GM12878 (cell line): ENCODE measurements around the gene TMTC3. TPM values are rescaled to one million over a fixed set of nuclear protein-coding genes. Genes with fewer than 3 reads are reported as not detected.
A peak's percentile ranks its signal among the peaks of the same experiment; 100 is the strongest.

Source experiments
- ATF2 ChIP-seq: IDR thresholded peaks from 2 replicates; pipeline ENCODE4 v1.6.1; 2012; ENCODE audit warnings: low read length, inconsistent platforms
- ATF3 ChIP-seq: IDR thresholded peaks from 2 replicates; pipeline ENCODE4 v1.6.1; 2011; ENCODE audit warnings: low read depth, mild to moderate bottlenecking, low read length, moderate library complexity, borderline replicate concordance; ENCODE audit errors: extremely low read depth
- BCL11A ChIP-seq: IDR thresholded peaks from 2 replicates; pipeline ENCODE4 v1.6.1; 2011; ENCODE audit warnings: low read depth, low read length
- CBFB ChIP-seq: IDR thresholded peaks from 2 replicates; pipeline ENCODE4 v1.6.1; 2016; ENCODE audit warnings: antibody characterized with exemption, low read depth
- CBX5 ChIP-seq: sonication (generic); IDR thresholded peaks from 2 replicates; pipeline ENCODE4 v1.6.1; 2016; ENCODE audit warnings: low read depth, moderate library complexity, mild to moderate bottlenecking, inconsistent platforms
- CHD2 ChIP-seq: IDR thresholded peaks from 2 replicates; pipeline ENCODE4 v1.6.1; 2011; ENCODE audit warnings: low read depth, low read length, improper control_type of control experiment, borderline replicate concordance
- CREM ChIP-seq: IDR thresholded peaks from 2 replicates; pipeline ENCODE4 v1.6.1; 2014; ENCODE audit warnings: antibody characterized with exemption, low read depth
- DPF2 ChIP-seq: fragments of 450-650 bp; IDR thresholded peaks from 2 replicates; pipeline ENCODE4 v1.6.1; 2017; ENCODE audit warnings: mild to moderate bottlenecking
- E2F4 ChIP-seq: IDR thresholded peaks from 2 replicates; pipeline ENCODE4 v1.6.1; 2012; ENCODE audit warnings: low read depth, low read length, improper control_type of control experiment
- EED ChIP-seq: sonication (generic); IDR thresholded peaks from 2 replicates; pipeline ENCODE4 v1.6.1; 2016; ENCODE audit warnings: antibody characterized with exemption, low read depth
- ETV6 ChIP-seq, 2 experiments: fragments of 450-650 bp in 1 of 2; IDR thresholded peaks in 1 of 2; conservative IDR thresholded peaks in 1 of 2; 2 replicates each; pipeline ENCODE4 v1.6.1; 2014; ENCODE audit warnings: antibody characterized with exemption in 1 of 2, borderline replicate concordance in 1 of 2, low read depth in 1 of 2, mild to moderate bottlenecking in 1 of 2, moderate library complexity in 1 of 2
- GATAD2B ChIP-seq: fragments of 450-650 bp; conservative IDR thresholded peaks from 2 replicates; pipeline ENCODE4 v1.6.1; 2017; ENCODE audit warnings: low read depth, mild to moderate bottlenecking, moderate library complexity
- HDAC6 ChIP-seq: fragments of 200-600 bp; sonication (generic); IDR thresholded peaks from one replicate; pipeline ENCODE4 v1.8.0; 2017; ENCODE audit warnings: antibody characterized with exemption; ENCODE audit not compliant: unreplicated experiment
- JUNB ChIP-seq: IDR thresholded peaks from 2 replicates; pipeline ENCODE4 v1.6.1; 2016; ENCODE audit warnings: antibody characterized with exemption, mild to moderate bottlenecking
- NKRF ChIP-seq: fragments of 450-650 bp; conservative IDR thresholded peaks from 2 replicates; pipeline ENCODE4 v1.6.1; 2017; ENCODE audit warnings: mild to moderate bottlenecking, moderate library complexity
- SMAD5 ChIP-seq: IDR thresholded peaks from 2 replicates; pipeline ENCODE4 v1.6.1; 2016; ENCODE audit warnings: antibody characterized with exemption, low read depth
- SMARCA5 ChIP-seq: fragments of 450-650 bp; IDR thresholded peaks from 2 replicates; pipeline ENCODE4 v1.6.1; 2017; ENCODE audit warnings: mild to moderate bottlenecking
- SREBF2 ChIP-seq: IDR thresholded peaks from 2 replicates; pipeline ENCODE4 v1.6.1; 2012; ENCODE audit warnings: mild to moderate bottlenecking, low read length
- SUPT20H ChIP-seq: IDR thresholded peaks from 2 replicates; pipeline ENCODE4 v1.6.1; 2011; ENCODE audit warnings: low read depth, mild to moderate bottlenecking, low read length, moderate library complexity, borderline replicate concordance; ENCODE audit not compliant: control insufficient read depth
- TARDBP ChIP-seq: IDR thresholded peaks from 2 replicates; pipeline ENCODE4 v1.6.1; 2016; ENCODE audit warnings: borderline replicate concordance
- WRNIP1 ChIP-seq: IDR thresholded peaks from 2 replicates; pipeline ENCODE4 v1.6.1; 2011; ENCODE audit warnings: low read depth, low read length, improper control_type of control experiment, borderline replicate concordance
- ZNF274 ChIP-seq: IDR thresholded peaks from one replicate; pipeline ENCODE4 v1.8.0; 2011; ENCODE audit not compliant: insufficient read length, insufficient read depth
- polyA plus RNA-seq, 11 experiments: library from polyadenylated mRNA; depleted of rRNA in 4 of 11; unstranded in 6 of 11; stranded (reverse) in 5 of 11; fragments of >200 nt; fragmentation: Nextera tagmentation in 4 of 11; fragmentation: Illumina TruSeq in 1 of 11; extraction: Ambion mirVana in 4 of 11; extraction: Trizol in 1 of 11; gene quantifications; 1 replicate in 1 of 11; 2 replicates in 10 of 11; pipeline versions ENCODE4 v1.2.1 to v1.2.3, GENCODE V29; 2011 to 2016; ENCODE audit warnings: inconsistent platforms in 2 of 11, missing spikeins in 2 of 11, low read depth in 1 of 11
- total RNA-seq, 4 experiments: library from RNA; depleted of rRNA in 3 of 4; stranded (reverse); fragments of >200 nt in 3 of 4; fragmentation: Illumina TruSeq in 1 of 4; extraction: Trizol in 1 of 4; gene quantifications; 2 replicates each; pipeline versions ENCODE4 v1.2.1 to v1.2.3, GENCODE V29; 2013 to 2021

Gene TMTC3
- total and polyA plus RNA-seq, 10 of the 15 experiments (the other 5 are each of a cell fraction or from before 2014, with no cell fraction given), result 1.4 to 5.7 (median 3.5) TPM

GRCh38 chr12:88235183-88235833 is 93.2 kb downstream of the TMTC3 start (continued):
- TF ChIP-seq ETV6 (conservative IDR thresholded peaks at IDR 0.05 in 1 of 2, IDR thresholded peaks at IDR 0.05 in 1 of 2; ENCODE audit: borderline replicate concordance in 1 of 2, low read depth in 1 of 2) (peak in 1 of 2 experiments; percentile 39; a peak in 1 of 4 replicates), SREBF2 (no peak), ATF3 (no peak), GATAD2B (no peak), SUPT20H (no peak), TARDBP (no peak), HDAC6 (no peak), DPF2 (no peak), WRNIP1 (no peak), CBFB (no peak), ZNF274 (no peak), SMAD5 (no peak), BCL11A (no peak), CBX5 (peak; percentile 75; the same call in 1 of the 2 replicates), JUNB (peak; percentile 59), SMARCA5 (no peak), ATF2 (peak; percentile 50), NKRF (no peak), CHD2 (no peak), E2F4 (no peak), EED (0 out of 2 replicates have a peak, but pooled peaks have one; percentile 24), CREM (no peak)
